GM23338 (cell line): ENCODE results near the gene ZDHHC16. TPM values are rescaled to one million over a fixed set of nuclear protein-coding genes. Genes with fewer than 3 reads are reported as not detected.

Experiments used
- ATAC-seq: fragments of 200-7000 bp; cut with Tn5 transposase; 3 replicates; pipeline ENCODE4 v1.9.1; 2020
- DNase-seq: peaks from one replicate; pipeline ENCODE4 v3.0.0-alpha.2; 2015; ENCODE audit warnings: low spot score
- H2AFZ ChIP-seq: fragments of 200-600 bp; sonication (generic); 2 replicates; pipeline ENCODE4 v1.8.0; 2016; ENCODE audit warnings: antibody characterized with exemption, mild to moderate bottlenecking, moderate library complexity
- H3F3A ChIP-seq: fragments of 200-600 bp; sonication (generic); replicated peaks from 2 replicates; pipeline ENCODE4 v1.8.0; 2017; ENCODE audit warnings: antibody characterized with exemption, mixed run types, low read depth
- H3K27ac ChIP-seq: fragments of 200-600 bp; sonication (generic); 2 replicates; pipeline ENCODE4 v1.6.1; 2016; ENCODE audit warnings: low read depth
- H3K27me3 ChIP-seq: fragments of 200-600 bp; sonication (generic); 2 replicates; pipeline ENCODE4 v1.8.0; 2016; ENCODE audit warnings: mild to moderate bottlenecking, mixed run types, moderate library complexity; ENCODE audit not compliant: insufficient read depth
- H3K36me3 ChIP-seq: fragments of 200-600 bp; sonication (generic); 2 replicates; pipeline ENCODE4 v1.8.0; 2016; ENCODE audit warnings: mild to moderate bottlenecking; ENCODE audit not compliant: insufficient read depth
- H3K4me1 ChIP-seq: fragments of 200-600 bp; sonication (generic); 2 replicates; pipeline ENCODE4 v1.8.0; 2016; ENCODE audit warnings: mild to moderate bottlenecking, moderate library complexity; ENCODE audit not compliant: insufficient read depth
- H3K4me2 ChIP-seq: fragments of 200-600 bp; sonication (generic); 2 replicates; pipeline ENCODE4 v1.7.1; 2017; ENCODE audit warnings: mixed run types
- H3K4me3 ChIP-seq: fragments of 200-600 bp; sonication (generic); 2 replicates; pipeline ENCODE4 v1.6.1; 2016; ENCODE audit warnings: mixed run types
- H3K79me2 ChIP-seq: fragments of 200-600 bp; sonication (generic); replicated peaks from 2 replicates; pipeline ENCODE4 v1.8.0; 2017; ENCODE audit warnings: mild to moderate bottlenecking; ENCODE audit not compliant: insufficient read depth
- H3K9me2 ChIP-seq: fragments of 200-600 bp; sonication (generic); 2 replicates; pipeline ENCODE4 v1.8.0; 2017; ENCODE audit not compliant: insufficient read depth
- H4K20me1 ChIP-seq: fragments of 200-600 bp; sonication (generic); replicated peaks from 2 replicates; pipeline ENCODE4 v1.8.0; 2017; ENCODE audit warnings: mild to moderate bottlenecking; ENCODE audit not compliant: insufficient read depth
- H3K27ac Mint-ChIP-seq: 2 replicates; pipeline ENCODE4 v1.8.0; 2020; ENCODE audit warnings: inconsistent platforms, mild to moderate bottlenecking, moderate library complexity, mixed read lengths
- H3K27me3 Mint-ChIP-seq: 3 replicates; pipeline ENCODE4 v1.8.0; 2022; ENCODE audit warnings: low read depth, mild to moderate bottlenecking, moderate library complexity, mixed read lengths, inconsistent platforms; ENCODE audit not compliant: insufficient read depth, poor library complexity
- H3K36me3 Mint-ChIP-seq: 3 replicates; pipeline ENCODE4 v1.8.0; 2021; ENCODE audit warnings: low read depth, mild to moderate bottlenecking, inconsistent platforms, moderate library complexity, mixed read lengths
- H3K4me1 Mint-ChIP-seq: 3 replicates; pipeline ENCODE4 v1.8.0; 2020; ENCODE audit warnings: mild to moderate bottlenecking, inconsistent platforms, mixed read lengths
- H3K4me3 Mint-ChIP-seq: 3 replicates; pipeline ENCODE4 v1.8.0; 2021; ENCODE audit warnings: moderate library complexity, mild to moderate bottlenecking, inconsistent platforms, mixed read lengths
- H3K9me3 Mint-ChIP-seq: 3 replicates; pipeline ENCODE4 v1.8.0; 2020; ENCODE audit warnings: moderate library complexity, mild to moderate bottlenecking, inconsistent platforms, mixed read lengths
- CREB1 ChIP-seq: fragments of 250-450 bp; sonication (Bioruptor Pico); IDR thresholded peaks from 2 replicates; pipeline ENCODE4 v1.5.0; 2020; ENCODE audit warnings: low read depth, mild to moderate bottlenecking, moderate library complexity
- CTCF ChIP-seq, 2 experiments: fragments of 200-600 bp in 1 of 2; sonication (generic) in 1 of 2; conservative IDR thresholded peaks; 2 replicates each; pipeline versions ENCODE4 v1.5.1 to v1.6.1; 2016 to 2017; ENCODE audit warnings: antibody characterized with exemption in 2 of 2, low read depth in 2 of 2, mild to moderate bottlenecking in 2 of 2, moderate library complexity in 1 of 2
- EZH2 ChIP-seq: fragments of 200-600 bp; sonication (generic); IDR thresholded peaks from one replicate; pipeline ENCODE4 v1.8.0; 2017; ENCODE audit warnings: antibody characterized with exemption, mild to moderate bottlenecking, low read depth; ENCODE audit not compliant: unreplicated experiment
- EZH2phosphoT487 ChIP-seq: fragments of 200-600 bp; sonication (generic); IDR thresholded peaks from one replicate; pipeline ENCODE4 v1.8.1; 2018; ENCODE audit warnings: antibody characterized with exemption; ENCODE audit not compliant: unreplicated experiment
- JUNB ChIP-seq: IDR thresholded peaks from one replicate; pipeline ENCODE4 v1.6.1; 2016; ENCODE audit warnings: antibody characterized with exemption; ENCODE audit not compliant: unreplicated experiment
- NANOG ChIP-seq: IDR thresholded peaks from 2 replicates; pipeline ENCODE4 v1.6.1; 2016; ENCODE audit warnings: antibody characterized with exemption, borderline replicate concordance
- POLR2AphosphoS5 ChIP-seq: IDR thresholded peaks from 2 replicates; pipeline ENCODE4 v1.6.1; 2016; ENCODE audit warnings: antibody characterized with exemption, low read depth
- REST ChIP-seq: IDR thresholded peaks from one replicate; pipeline ENCODE4 v1.6.1; 2018; ENCODE audit warnings: antibody characterized with exemption; ENCODE audit not compliant: unreplicated experiment
- STAT1 ChIP-seq: IDR thresholded peaks from one replicate; pipeline ENCODE4 v1.6.1; 2016; ENCODE audit warnings: antibody characterized with exemption; ENCODE audit not compliant: unreplicated experiment
- ZNF114 ChIP-seq: fragments of 250-450 bp; sonication (Bioruptor Pico); IDR thresholded peaks from 2 replicates; pipeline ENCODE4 v1.5.0; 2020; ENCODE audit warnings: mild to moderate bottlenecking, moderate library complexity
- ZNF331 ChIP-seq: fragments of 250-450 bp; sonication (Bioruptor Pico); IDR thresholded peaks from 2 replicates; pipeline ENCODE4 v1.5.0; 2020; ENCODE audit warnings: low read depth, mild to moderate bottlenecking, moderate library complexity
- ZNF462 ChIP-seq: fragments of 250-450 bp; sonication (Bioruptor Pico); IDR thresholded peaks from 2 replicates; pipeline ENCODE4 v1.5.0; 2020; ENCODE audit warnings: mild to moderate bottlenecking, moderate library complexity
- polyA plus RNA-seq: library from polyadenylated mRNA; unstranded; fragments of >200 nt; fragmentation: Nextera tagmentation; extraction: Ambion mirVana; gene quantifications from 2 replicates; pipeline ENCODE4 v1.2.1, GENCODE V29; 2016
- total RNA-seq: library from RNA; depleted of rRNA; stranded (reverse); fragments of >200 nt; shearing (Covaris generic); gene quantifications from 2 replicates; pipeline ENCODE4 v1.2.3, GENCODE V29; 2014
- TF ChIP-seq, protein P1 (sequence below): IDR thresholded peaks from 2 replicates; pipeline ENCODE4 v1.6.1; 2016; ENCODE audit warnings: antibody characterized with exemption

ZDHHC16 gene
- total and polyA plus RNA-seq, 2 experiments from 2014 or later, result 35.1 to 58.2 TPM

- DNase-seq (peak; percentile 94), ATAC-seq (peak; percentile 70)
- TF ChIP-seq CREB1 (CRISPR knock-in tag), result no peak
- no peak; the same call in none of the 2 replicates for TF ChIP-seq POLR2AphosphoS5
- TF ChIP-seq ZNF331 (CRISPR knock-in tag), result no peak
- TF ChIP-seq, protein P1, sequence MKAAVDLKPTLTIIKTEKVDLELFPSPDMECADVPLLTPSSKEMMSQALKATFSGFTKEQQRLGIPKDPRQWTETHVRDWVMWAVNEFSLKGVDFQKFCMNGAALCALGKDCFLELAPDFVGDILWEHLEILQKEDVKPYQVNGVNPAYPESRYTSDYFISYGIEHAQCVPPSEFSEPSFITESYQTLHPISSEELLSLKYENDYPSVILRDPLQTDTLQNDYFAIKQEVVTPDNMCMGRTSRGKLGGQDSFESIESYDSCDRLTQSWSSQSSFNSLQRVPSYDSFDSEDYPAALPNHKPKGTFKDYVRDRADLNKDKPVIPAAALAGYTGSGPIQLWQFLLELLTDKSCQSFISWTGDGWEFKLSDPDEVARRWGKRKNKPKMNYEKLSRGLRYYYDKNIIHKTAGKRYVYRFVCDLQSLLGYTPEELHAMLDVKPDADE, result no peak
- TF ChIP-seq STAT1, result no peak
- no peak for TF ChIP-seq EZH2
- TF ChIP-seq ZNF114, result no peak
- no peak for TF ChIP-seq CTCF (conservative IDR thresholded peaks at IDR 0.05; ENCODE audit: low read depth in 2 of 2)
- no peak for TF ChIP-seq NANOG
- TF ChIP-seq REST, result no peak
- no peak for TF ChIP-seq ZNF462 (CRISPR knock-in tag)
- no peak for TF ChIP-seq EZH2phosphoT487
- TF ChIP-seq JUNB, result no peak
- Histone ChIP-seq H3K4me2 (peak overlapping the region; percentile 94), H3K4me3 (peak overlapping the region; percentile 99), H3K79me2 (peaks cover 52% of the 10 kb centered on the region), H4K20me1 (peaks cover 34% of the 10 kb centered on the region), H3K27ac (peak overlapping the region; percentile 97), H2AFZ (no peak overlapping the region), H3K36me3 (peaks cover 36% of the 10 kb centered on the region), H3K27me3 (no peaks in the 10 kb centered on the region), H3K9me2 (no peaks in the 10 kb centered on the region), H3K4me1 (peaks cover 10% of the 10 kb centered on the region), H3F3A (peaks cover 47% of the 10 kb centered on the region)
- Mint-ChIP-seq H3K27ac (peak overlapping the region; percentile 97), H3K36me3 (peaks cover 55% of the 10 kb centered on the region), H3K27me3 (peaks cover 27% of the 10 kb centered on the region), H3K9me3 (no peaks in the 10 kb centered on the region; the same call in 2 of the 3 replicates), H3K4me1 (peaks cover 12% of the 10 kb centered on the region), H3K4me3 (peak overlapping the region; percentile 93)
Observed at GRCh38 chr10:97427571-97428179, 18.3 kb upstream of the ZDHHC16 start.
